ENCODE data around the gene DNAJC4.

DNAJC4 gene

DNA sequence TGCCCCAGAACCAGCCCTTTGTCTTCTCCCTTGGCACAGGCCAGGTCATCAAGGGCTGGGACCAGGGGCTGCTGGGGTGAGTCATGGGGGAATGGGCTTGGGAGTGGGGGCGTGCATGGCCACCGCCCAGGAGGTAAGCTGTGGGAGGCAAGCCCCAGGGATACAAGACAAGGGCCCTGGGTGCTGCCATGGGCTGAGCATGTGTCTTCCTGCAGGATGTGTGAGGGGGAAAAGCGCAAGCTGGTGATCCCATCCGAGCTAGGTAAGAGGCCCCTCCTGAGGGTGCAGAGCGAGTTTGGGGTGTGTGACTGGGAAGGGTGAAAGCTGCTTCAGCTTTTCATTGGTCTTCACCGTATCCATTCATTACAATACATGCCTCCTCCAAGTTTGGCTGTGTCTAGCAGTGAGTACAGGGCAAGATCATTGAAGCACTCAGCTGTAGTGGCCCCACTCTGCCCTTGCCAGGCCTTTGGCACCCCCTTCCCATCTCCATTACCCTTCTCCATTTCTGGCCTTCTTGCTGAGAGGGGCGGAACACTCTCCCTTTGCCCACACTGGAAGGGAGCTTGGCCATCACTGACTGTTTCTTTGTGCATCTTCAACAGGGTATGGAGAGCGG lies 13.0 kb downstream of the DNAJC4 start:
- TF ChIP-seq TAF1 (IDR thresholded peaks at IDR 0.05; ENCODE audit: borderline replicate concordance, insufficient read depth, low read length) (no peak), POLR2AphosphoS5 (IDR thresholded peaks at IDR 0.05; ENCODE audit: low read depth, low read length) (peak; percentile 64)

DNA sequence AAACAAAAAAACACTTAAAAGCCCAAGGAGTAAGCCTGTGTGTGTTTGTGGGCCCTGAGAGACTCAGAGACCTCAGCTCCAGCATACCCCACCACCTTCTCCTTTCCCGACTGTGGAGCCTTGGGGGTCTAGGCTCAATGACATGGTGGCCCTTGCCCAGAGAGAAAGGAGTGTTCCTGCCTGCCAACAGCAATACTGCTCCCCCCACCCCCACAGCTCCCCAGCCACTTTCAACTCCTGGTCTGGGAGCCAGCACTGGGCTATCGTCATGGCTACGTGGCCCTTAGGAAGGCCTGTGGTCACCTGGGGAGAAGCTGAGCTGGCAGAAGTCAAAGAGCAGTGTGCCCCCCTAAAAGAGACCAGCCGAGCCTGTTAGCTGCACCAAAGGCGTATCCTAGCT lies 13.8 kb downstream of the DNAJC4 start:
- TF ChIP-seq, protein P1, sequence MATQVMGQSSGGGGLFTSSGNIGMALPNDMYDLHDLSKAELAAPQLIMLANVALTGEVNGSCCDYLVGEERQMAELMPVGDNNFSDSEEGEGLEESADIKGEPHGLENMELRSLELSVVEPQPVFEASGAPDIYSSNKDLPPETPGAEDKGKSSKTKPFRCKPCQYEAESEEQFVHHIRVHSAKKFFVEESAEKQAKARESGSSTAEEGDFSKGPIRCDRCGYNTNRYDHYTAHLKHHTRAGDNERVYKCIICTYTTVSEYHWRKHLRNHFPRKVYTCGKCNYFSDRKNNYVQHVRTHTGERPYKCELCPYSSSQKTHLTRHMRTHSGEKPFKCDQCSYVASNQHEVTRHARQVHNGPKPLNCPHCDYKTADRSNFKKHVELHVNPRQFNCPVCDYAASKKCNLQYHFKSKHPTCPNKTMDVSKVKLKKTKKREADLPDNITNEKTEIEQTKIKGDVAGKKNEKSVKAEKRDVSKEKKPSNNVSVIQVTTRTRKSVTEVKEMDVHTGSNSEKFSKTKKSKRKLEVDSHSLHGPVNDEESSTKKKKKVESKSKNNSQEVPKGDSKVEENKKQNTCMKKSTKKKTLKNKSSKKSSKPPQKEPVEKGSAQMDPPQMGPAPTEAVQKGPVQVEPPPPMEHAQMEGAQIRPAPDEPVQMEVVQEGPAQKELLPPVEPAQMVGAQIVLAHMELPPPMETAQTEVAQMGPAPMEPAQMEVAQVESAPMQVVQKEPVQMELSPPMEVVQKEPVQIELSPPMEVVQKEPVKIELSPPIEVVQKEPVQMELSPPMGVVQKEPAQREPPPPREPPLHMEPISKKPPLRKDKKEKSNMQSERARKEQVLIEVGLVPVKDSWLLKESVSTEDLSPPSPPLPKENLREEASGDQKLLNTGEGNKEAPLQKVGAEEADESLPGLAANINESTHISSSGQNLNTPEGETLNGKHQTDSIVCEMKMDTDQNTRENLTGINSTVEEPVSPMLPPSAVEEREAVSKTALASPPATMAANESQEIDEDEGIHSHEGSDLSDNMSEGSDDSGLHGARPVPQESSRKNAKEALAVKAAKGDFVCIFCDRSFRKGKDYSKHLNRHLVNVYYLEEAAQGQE (IDR thresholded peaks at IDR 0.05; ENCODE audit: insufficient read depth in 1 of 2, low read depth in 2 of 2, low read length in 2 of 2) = no peak
- TF ChIP-seq SIN3A (IDR thresholded peaks at IDR 0.05; ENCODE audit: borderline replicate concordance, insufficient read depth, low read length) = no peak
- no peak for TF ChIP-seq POLR2AphosphoS5 (IDR thresholded peaks at IDR 0.05; ENCODE audit: low read depth, low read length)
- no peak for TF ChIP-seq FOXP2 (optimal IDR thresholded peaks at IDR 0.05; ENCODE audit: borderline replicate concordance, extremely low read depth, extremely low read length, insufficient read depth)
- no peak for TF ChIP-seq TAF1 (IDR thresholded peaks at IDR 0.05; ENCODE audit: borderline replicate concordance, insufficient read depth, low read length)

DNA sequence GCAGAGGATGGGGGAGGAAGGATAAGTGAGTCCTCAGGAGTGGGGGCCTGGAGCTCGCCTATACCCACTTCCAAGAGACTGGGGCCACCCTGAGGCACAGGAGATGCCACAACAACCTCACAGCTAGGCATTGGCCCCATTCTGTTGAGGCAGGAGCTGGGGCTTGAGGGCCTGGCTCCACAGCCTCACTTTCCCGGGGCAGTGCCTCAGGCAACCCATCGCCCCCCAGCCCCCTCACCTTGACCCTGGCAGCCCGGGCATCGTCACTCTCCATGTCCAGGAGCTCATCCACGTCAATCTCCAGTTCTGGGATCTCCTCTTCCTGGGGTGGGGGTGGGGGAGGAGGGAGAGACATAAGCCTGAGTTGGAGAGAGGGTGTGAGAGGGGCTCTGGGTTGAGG lies 14.6 kb downstream of the DNAJC4 start:
- no peak for TF ChIP-seq POLR2AphosphoS5 (IDR thresholded peaks at IDR 0.05; ENCODE audit: low read depth, low read length)

DNA sequence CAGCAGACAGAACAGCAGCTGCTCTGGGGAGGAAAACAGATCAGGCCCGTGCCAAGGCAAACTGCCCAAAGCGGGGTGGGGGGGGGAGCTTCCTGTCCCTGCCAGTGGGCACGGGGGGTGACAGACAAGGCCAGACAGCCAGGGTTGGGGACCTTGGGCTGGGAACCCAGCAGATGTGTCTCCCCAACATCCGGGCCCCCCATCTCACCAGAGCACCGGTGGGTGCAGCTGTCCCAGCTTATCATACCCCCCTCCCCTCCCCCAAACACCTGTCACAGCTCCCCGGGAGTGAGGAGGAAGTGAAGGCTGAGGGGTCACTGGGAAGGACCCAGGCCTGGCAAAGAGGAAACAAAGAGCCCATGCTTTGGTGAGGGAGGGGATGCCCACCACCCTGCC lies 15.1 kb downstream of the DNAJC4 start:
- no peak; the same call in 1 of the 2 replicates for TF ChIP-seq SIN3A (IDR thresholded peaks at IDR 0.05; ENCODE audit: borderline replicate concordance, insufficient read depth, low read length)

DNA sequence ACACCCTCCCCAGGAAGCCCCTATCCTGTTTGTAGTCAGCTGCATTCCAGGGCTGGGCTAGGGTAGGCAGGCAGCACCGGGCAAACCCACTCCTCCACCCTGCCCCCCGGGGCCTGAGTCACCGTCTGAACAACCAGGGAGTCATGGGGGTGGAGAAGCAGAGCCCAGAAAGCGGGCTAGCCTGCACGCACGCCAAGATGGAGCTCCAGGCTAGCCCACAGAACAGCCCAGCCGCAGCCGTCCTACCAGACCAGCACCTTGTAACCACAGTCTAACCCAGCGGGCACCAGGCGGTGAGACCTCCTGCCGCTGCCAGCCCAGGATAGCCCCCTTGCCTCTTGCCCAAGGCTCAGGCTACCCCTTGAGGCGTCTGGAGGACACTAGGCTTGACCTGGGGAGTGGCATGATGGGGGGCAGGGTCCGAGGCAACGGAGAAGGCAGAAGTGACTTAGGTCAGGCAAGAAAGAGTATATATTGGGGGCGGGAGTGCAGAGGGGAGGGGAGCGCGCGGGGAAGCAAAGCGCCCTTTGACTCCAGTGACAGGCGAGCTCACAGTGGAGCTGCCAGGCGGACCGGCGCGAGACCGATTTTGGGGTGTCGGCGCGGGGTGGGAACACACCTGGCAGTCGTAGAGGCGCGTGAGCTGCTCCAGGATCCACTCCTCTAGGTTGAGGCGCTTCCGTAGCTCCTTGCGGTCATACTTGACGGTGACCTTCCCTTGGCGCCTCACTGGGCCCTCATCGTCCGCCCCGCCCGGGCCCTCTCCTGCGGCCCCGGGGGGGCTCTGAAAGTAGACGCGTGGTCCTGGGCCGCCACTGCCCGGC lies 15.7 kb downstream of the DNAJC4 start:
- TF ChIP-seq SIN3A (IDR thresholded peaks at IDR 0.05; ENCODE audit: borderline replicate concordance, insufficient read depth, low read length) (0 out of 2 replicates have a peak, but pooled peaks have one; percentile 39), POLR2AphosphoS5 (IDR thresholded peaks at IDR 0.05; ENCODE audit: low read depth, low read length) (peak; percentile 40), TAF1 (IDR thresholded peaks at IDR 0.05; ENCODE audit: borderline replicate concordance, insufficient read depth, low read length) (peak; percentile 59; the same call in 1 of the 2 replicates), FOXP2 (optimal IDR thresholded peaks at IDR 0.05; ENCODE audit: borderline replicate concordance, extremely low read depth, extremely low read length, insufficient read depth) (no peak)
- TF ChIP-seq, protein P1 (IDR thresholded peaks at IDR 0.05; ENCODE audit: insufficient read depth in 1 of 2, low read depth in 2 of 2, low read length in 2 of 2) = no peak

DNA sequence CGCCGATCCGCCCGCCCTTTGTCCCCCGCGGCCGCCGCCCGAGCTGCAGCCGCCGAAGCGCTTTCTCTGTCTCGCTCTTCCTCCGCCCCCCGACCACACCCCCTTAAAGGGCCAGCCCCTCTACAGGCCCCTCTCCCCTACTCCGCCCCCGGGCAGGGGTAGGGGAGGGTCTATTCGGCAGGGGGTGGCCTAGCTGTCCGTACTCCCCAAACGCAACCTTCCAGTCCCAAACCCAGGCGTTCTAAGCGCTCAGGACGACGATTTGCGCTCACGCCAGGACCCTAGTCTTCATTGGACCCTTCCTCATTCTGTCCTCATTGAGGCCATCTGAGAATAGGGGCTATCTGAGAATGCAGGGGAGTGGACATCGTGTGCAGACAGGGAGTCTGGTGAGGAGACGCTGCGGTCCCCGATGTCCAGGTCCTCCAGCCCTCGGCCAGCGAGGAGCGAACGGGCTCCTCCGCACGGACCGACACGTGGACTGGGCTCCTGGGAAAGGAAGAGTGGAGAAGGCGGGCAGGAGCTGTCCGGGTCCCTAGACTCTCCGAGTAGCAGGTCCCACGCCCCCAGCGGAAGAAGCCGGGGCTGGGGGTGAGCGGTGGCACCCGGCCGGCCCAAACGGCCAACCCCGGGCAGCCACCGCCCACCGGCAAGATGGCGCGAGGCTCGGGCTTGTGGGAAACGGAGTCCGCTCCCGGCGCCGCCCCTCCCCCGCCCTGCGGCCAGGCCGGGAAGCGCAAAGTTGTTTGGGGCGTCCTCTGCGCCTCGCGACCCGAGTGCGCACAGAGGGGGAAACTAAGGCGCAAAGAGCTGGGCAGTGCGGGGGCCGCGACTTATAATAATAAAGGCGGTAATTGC lies 16.8 kb downstream of the DNAJC4 start, which contains the start of gene PPP1R14B:
Gene PPP1R14B, minus strand, starts transcription at position 73 of the 858 bp plus-strand sequence. CDS start 270 bp downstream, outside the sequence.
- TF ChIP-seq, protein P1 (IDR thresholded peaks at IDR 0.05; ENCODE audit: insufficient read depth in 1 of 2, low read depth in 2 of 2, low read length in 2 of 2) = no peak
- TF ChIP-seq SIN3A (IDR thresholded peaks at IDR 0.05; ENCODE audit: borderline replicate concordance, insufficient read depth, low read length) (peak; percentile 31; the same call in 1 of the 2 replicates), TAF1 (IDR thresholded peaks at IDR 0.05; ENCODE audit: borderline replicate concordance, insufficient read depth, low read length) (no peak)
